HG03442 (cell line): Measurements from ENCODE around the gene PTPRB.
"Not testable (repeated sequence)": the region's sequence is repeated elsewhere in the genome, so short reads cannot be mapped to it uniquely, and the experiment has no call there.

Experiments
- ATAC-seq: cut with Tn5 transposase; IDR thresholded peaks from one replicate; pipeline ENCODE4 v1.9.1; 2021; ENCODE audit warnings: mild to moderate bottlenecking, moderate library complexity; ENCODE audit not compliant: unreplicated experiment

PTPRB gene

GRCh38 chr12:70550180-70550577, 87.0 kb downstream of the PTPRB start:
- ATAC-seq: no peak

- no peak for ATAC-seq
These were observed 87.7 kb downstream of the PTPRB start for GRCh38 chr12:70549340-70550179.

GRCh38 chr12:70543444-70543843, 93.8 kb downstream of the PTPRB start:
- no peak for ATAC-seq

- no peak for ATAC-seq
These were observed 96.2 kb downstream of the PTPRB start for GRCh38 chr12:70540996-70541395.

GRCh38 chr12:70536650-70537049, 100.6 kb downstream of the PTPRB start:
- ATAC-seq: no peak

GRCh38 chr12:70535896-70536374, 101.3 kb downstream of the PTPRB start:
- ATAC-seq: no peak

GRCh38 chr12:70534466-70534865, 102.8 kb downstream of the PTPRB start:
- no peak for ATAC-seq

GRCh38 chr12:70529647-70530046, 107.6 kb downstream of the PTPRB start:
- ATAC-seq: no peak

- ATAC-seq: no peak
These were observed 116.4 kb downstream of the PTPRB start for GRCh38 chr12:70520847-70521246.

GRCh38 chr12:70513426-70513825, 123.8 kb downstream of the PTPRB start:
- no peak for ATAC-seq

GRCh38 chr12:70508178-70508577, 129.1 kb downstream of the PTPRB start:
- no peak for ATAC-seq

GRCh38 chr12:70507442-70507841, 129.8 kb downstream of the PTPRB start:
- no peak for ATAC-seq

- ATAC-seq: no peak
These were observed 139.7 kb downstream of the PTPRB start for GRCh38 chr12:70497508-70497907.

- ATAC-seq: not testable (repeated sequence)
These were observed 144.3 kb downstream of the PTPRB start for GRCh38 chr12:70492904-70493303.

- not testable (repeated sequence) for ATAC-seq
These were observed 146.3 kb downstream of the PTPRB start for GRCh38 chr12:70490928-70491327.

- ATAC-seq: no peak
These were observed 149.8 kb downstream of the PTPRB start for GRCh38 chr12:70487440-70487839.

GRCh38 chr12:70486588-70486987, 150.6 kb downstream of the PTPRB start:
- ATAC-seq: peak; percentile 45

GRCh38 chr12:70485704-70486103, 151.5 kb downstream of the PTPRB start:
- ATAC-seq: no peak

- no peak for ATAC-seq
These were observed 152.8 kb downstream of the PTPRB start for GRCh38 chr12:70484464-70484863.

- ATAC-seq: no peak
These were observed 154.5 kb downstream of the PTPRB start for GRCh38 chr12:70482764-70483163.

GRCh38 chr12:70469221-70469820, 167.9 kb downstream of the PTPRB start:
- ATAC-seq: no peak

- ATAC-seq: no peak
These were observed 168.5 kb downstream of the PTPRB start for GRCh38 chr12:70468741-70469140.
